Right atrium auricular region (tissue), 2 donors: Measurements from ENCODE around the gene ZNF827. TPM values are rescaled to one million over a fixed set of nuclear protein-coding genes. Genes with fewer than 3 reads are reported as not detected.

Source experiments
- DNase-seq: peaks from one replicate; pipeline ENCODE4 v3.0.0-alpha.2; 2019; ENCODE audit warnings: low spot score
- H3K27ac ChIP-seq, 2 donors: fragments of 200-600 bp; sonication (generic); 1 replicate in 1 of 2; 2 replicates in 1 of 2; pipeline ENCODE4 v1.5.1; 2016 to 2019
- H3K27me3 ChIP-seq, 2 donors: fragments of 200-600 bp; sonication (generic); one replicate each; pipeline versions ENCODE4 v1.5.1 to v1.6.0; 2017 to 2019
- H3K36me3 ChIP-seq: fragments of 200-600 bp; sonication (generic); one replicate; pipeline ENCODE4 v1.5.1; 2016
- H3K4me1 ChIP-seq, 2 donors: fragments of 200-600 bp; sonication (generic); one replicate each; pipeline versions ENCODE4 v1.5.1 to v1.6.0; 2017 to 2019
- H3K4me3 ChIP-seq, 2 donors: fragments of 200-600 bp; sonication (generic); 1 replicate in 1 of 2; 2 replicates in 1 of 2; pipeline ENCODE4 v1.5.1; 2017 to 2019; ENCODE audit warnings: mild to moderate bottlenecking in 1 of 2, moderate library complexity in 1 of 2
- H3K9me3 ChIP-seq, 2 donors: fragments of 200-600 bp; sonication (generic); one replicate each; pipeline ENCODE4 v1.5.1; 2019
- CTCF ChIP-seq, 2 donors: fragments of 200-600 bp; sonication (generic); IDR thresholded peaks; one replicate each; pipeline ENCODE4 v1.5.1; 2019; ENCODE audit warnings: antibody characterized with exemption in 2 of 2
- total RNA-seq, 2 donors: library from RNA; depleted of rRNA; stranded (reverse); fragments of >200 nt; gene quantifications; one replicate each; pipeline ENCODE4 v1.1.0, GENCODE V29; 2016

Gene ZNF827
- total RNA-seq, 2 donors from 2014 or later = 8.5 to 16.9 TPM

- Histone ChIP-seq H3K9me3 (no peaks in the 10 kb centered on the region), H3K27me3 (no peaks in the 10 kb centered on the region), H3K4me1 (no peaks in the 10 kb centered on the region), H3K4me3 (no peak overlapping the region), H3K27ac (no peak overlapping the region), H3K36me3 (no peaks in the 10 kb centered on the region)
- no peak for DNase-seq
- no peak for TF ChIP-seq CTCF (IDR thresholded peaks at IDR 0.05)
These were observed 108.8 kb downstream of the ZNF827 start for GRCh38 chr4:145829629-145830395.

- H3K36me3 ChIP-seq = no peaks in the 10 kb centered on the region
- TF ChIP-seq CTCF (IDR thresholded peaks at IDR 0.05) = no peak
- no peaks in the 10 kb centered on the region for H3K9me3 ChIP-seq
- H3K4me1 ChIP-seq = no peaks in the 10 kb centered on the region
- no peaks in the 10 kb centered on the region for H3K27me3 ChIP-seq
- H3K4me3 ChIP-seq = no peak overlapping the region
- no peak for DNase-seq
- no peak overlapping the region for H3K27ac ChIP-seq
These were observed 109.7 kb downstream of the ZNF827 start for GRCh38 chr4:145828802-145829485.

GRCh38 chr4:145827885-145828284 is 110.7 kb downstream of the ZNF827 start:
- DNase-seq = no peak
- Histone ChIP-seq H3K4me1 (no peaks in the 10 kb centered on the region), H3K4me3 (no peak overlapping the region), H3K9me3 (no peaks in the 10 kb centered on the region), H3K36me3 (no peaks in the 10 kb centered on the region), H3K27me3 (no peaks in the 10 kb centered on the region), H3K27ac (no peak overlapping the region)
- no peak for TF ChIP-seq CTCF (IDR thresholded peaks at IDR 0.05)

- H3K4me3 ChIP-seq = no peak overlapping the region
- peaks cover 5% of the 10 kb centered on the region for H3K36me3 ChIP-seq
- H3K27me3 ChIP-seq = no peaks in the 10 kb centered on the region
- no peak for TF ChIP-seq CTCF (IDR thresholded peaks at IDR 0.05)
- H3K9me3 ChIP-seq = no peaks in the 10 kb centered on the region
- peaks cover 0 to 2% of the 10 kb centered on the region in 2 donors for H3K4me1 ChIP-seq
- H3K27ac ChIP-seq = no peak overlapping the region
- no peak for DNase-seq
These were observed 113.4 kb downstream of the ZNF827 start for GRCh38 chr4:145825255-145825654.

- DNase-seq = no peak
- no peak for TF ChIP-seq CTCF (IDR thresholded peaks at IDR 0.05)
- Histone ChIP-seq H3K9me3 (no peaks in the 10 kb centered on the region), H3K27me3 (no peaks in the 10 kb centered on the region), H3K36me3 (peaks cover 5% of the 10 kb centered on the region), H3K27ac (no peak overlapping the region), H3K4me3 (no peak overlapping the region), H3K4me1 (peaks cover 0 to 9% of the 10 kb centered on the region in 2 donors)
These were observed 114.2 kb downstream of the ZNF827 start for GRCh38 chr4:145824463-145824862.
